Psoas muscle (tissue), 8 donors: ENCODE results near the gene OR14J1. TPM values are rescaled to one million over a fixed set of nuclear protein-coding genes. Genes with fewer than 3 reads are reported as not detected.

Experiments
- ATAC-seq, 4 donors: fragments of 200-7000 bp; cut with Tn5 transposase; one replicate each; pipeline ENCODE4 v1.9.1; 2020; ENCODE audit warnings: moderate library complexity in 3 of 4, mild to moderate bottlenecking in 2 of 4
- DNase-seq, 2 donors: peaks; one replicate each; pipeline ENCODE4 v3.0.0-alpha.2; 2020
- H3K27ac ChIP-seq: fragments of 200-600 bp; one replicate; pipeline ENCODE4 v1.8.0; 2022
- H3K27me3 ChIP-seq, 3 donors: fragments of 200-600 bp in 1 of 3; one replicate each; pipeline versions ENCODE4 v1.6.1 to v1.8.0; 2013 to 2022; ENCODE audit warnings: low read length in 2 of 3, mild to moderate bottlenecking in 2 of 3, moderate library complexity in 1 of 3; ENCODE audit not compliant: insufficient read depth in 3 of 3
- H3K36me3 ChIP-seq, 2 donors: fragments of 200-600 bp in 1 of 2; one replicate each; pipeline versions ENCODE4 v1.6.1 to v1.8.0; 2013 to 2022; ENCODE audit warnings: low read depth in 1 of 2, mild to moderate bottlenecking in 1 of 2, moderate library complexity in 1 of 2; ENCODE audit not compliant: insufficient read depth in 1 of 2
- H3K4me1 ChIP-seq: fragments of 200-600 bp; one replicate; pipeline ENCODE4 v1.8.0; 2022
- H3K4me3 ChIP-seq: fragments of 200-600 bp; one replicate; pipeline ENCODE4 v1.8.0; 2022; ENCODE audit warnings: mild to moderate bottlenecking
- H3K9me3 ChIP-seq: fragments of 200-600 bp; one replicate; pipeline ENCODE4 v1.8.0; 2022
- WGBS, 3 donors: extraction: QIAGEN DNeasy Blood & Tissue Kit; methylation state at CpG; one replicate each; pipeline versions ENCODE4 v1.1.6 to v1.1.7; 2013; 5-methylcytosine and 5-hydroxymethylcytosine counted together
- intact Hi-C, 2 donors: fragments of 100-400 bp; cut with DNase I; formaldehyde crosslinking; loops; one replicate each; pipeline versions ENCODE4 v1.11.0 to v1.14.2; 2022
- polyA plus RNA-seq, 3 donors: library from polyadenylated mRNA; stranded (reverse); fragments of 200-250 nt; gene quantifications; one replicate each; pipeline ENCODE4 v1.2.3, GENCODE V29; 2013
- total RNA-seq, 4 donors: library from RNA; stranded (reverse); fragmentation: NEBNext Ultra II Directional in 2 of 4; extraction: Animal tissue kit (Norgen Biotek cat#: 25700) in 2 of 4; gene quantifications; one replicate each; pipeline versions ENCODE4 v1.2.1 to v1.2.4, GENCODE V29; 2021 to 2023
- TF ChIP-seq, protein P1 (sequence below): fragments of 200-600 bp; IDR thresholded peaks from one replicate; pipeline ENCODE4 v1.8.0; 2022; ENCODE audit warnings: antibody characterized with exemption
- donor health status: healthy with polysubstance abuse.
- donor health status: DM: no; HTN: no; CAD: no; lungs with moderate emphysema.
- donor health status: Bipolar disorder and iron deficiency.
- donor health status: healthy.
- donor health status: DM: yes; HTN: yes; CAD: no.
- donor health status: DM: no; HTN: no; CAD: no.
- donor health status: DM: no; HTN: no; CAD: no.
- donor health status: DM: yes; HTN: yes; CAD: no.

Gene OR14J1
- total and polyA plus RNA-seq, 7 donors = not detected

DNA sequence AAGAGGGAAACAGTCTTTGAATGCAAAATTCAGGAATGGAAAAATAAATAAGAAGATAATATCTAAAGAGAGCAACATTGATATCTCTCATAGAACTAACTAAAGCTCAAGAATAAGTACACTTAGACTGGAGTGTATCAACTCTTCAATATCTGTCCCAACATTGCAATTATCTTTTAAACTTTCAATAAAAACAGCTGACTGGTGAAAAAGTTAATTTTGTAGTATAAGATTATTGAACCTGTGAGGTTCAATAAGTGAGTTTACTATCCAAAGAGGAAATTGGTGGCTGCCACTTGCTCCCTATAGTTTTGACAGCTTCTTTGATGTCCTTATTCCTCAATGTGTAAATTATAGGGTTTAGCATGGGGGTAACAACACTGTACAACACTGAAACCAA lies 53.5 kb downstream of the OR14J1 start:
- Histone ChIP-seq H3K9me3 (no peaks in the 10 kb centered on the region), H3K4me1 (no peaks in the 10 kb centered on the region), H3K27me3 (no peaks in the 10 kb centered on the region), H3K27ac (no peak overlapping the region), H3K4me3 (no peak overlapping the region), H3K36me3 (no peaks in the 10 kb centered on the region)
- no peak for DNase-seq
- intact Hi-C loops = no loop called here
- TF ChIP-seq, protein P1, sequence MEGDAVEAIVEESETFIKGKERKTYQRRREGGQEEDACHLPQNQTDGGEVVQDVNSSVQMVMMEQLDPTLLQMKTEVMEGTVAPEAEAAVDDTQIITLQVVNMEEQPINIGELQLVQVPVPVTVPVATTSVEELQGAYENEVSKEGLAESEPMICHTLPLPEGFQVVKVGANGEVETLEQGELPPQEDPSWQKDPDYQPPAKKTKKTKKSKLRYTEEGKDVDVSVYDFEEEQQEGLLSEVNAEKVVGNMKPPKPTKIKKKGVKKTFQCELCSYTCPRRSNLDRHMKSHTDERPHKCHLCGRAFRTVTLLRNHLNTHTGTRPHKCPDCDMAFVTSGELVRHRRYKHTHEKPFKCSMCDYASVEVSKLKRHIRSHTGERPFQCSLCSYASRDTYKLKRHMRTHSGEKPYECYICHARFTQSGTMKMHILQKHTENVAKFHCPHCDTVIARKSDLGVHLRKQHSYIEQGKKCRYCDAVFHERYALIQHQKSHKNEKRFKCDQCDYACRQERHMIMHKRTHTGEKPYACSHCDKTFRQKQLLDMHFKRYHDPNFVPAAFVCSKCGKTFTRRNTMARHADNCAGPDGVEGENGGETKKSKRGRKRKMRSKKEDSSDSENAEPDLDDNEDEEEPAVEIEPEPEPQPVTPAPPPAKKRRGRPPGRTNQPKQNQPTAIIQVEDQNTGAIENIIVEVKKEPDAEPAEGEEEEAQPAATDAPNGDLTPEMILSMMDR = no peak
- no peak for ATAC-seq

DNA sequence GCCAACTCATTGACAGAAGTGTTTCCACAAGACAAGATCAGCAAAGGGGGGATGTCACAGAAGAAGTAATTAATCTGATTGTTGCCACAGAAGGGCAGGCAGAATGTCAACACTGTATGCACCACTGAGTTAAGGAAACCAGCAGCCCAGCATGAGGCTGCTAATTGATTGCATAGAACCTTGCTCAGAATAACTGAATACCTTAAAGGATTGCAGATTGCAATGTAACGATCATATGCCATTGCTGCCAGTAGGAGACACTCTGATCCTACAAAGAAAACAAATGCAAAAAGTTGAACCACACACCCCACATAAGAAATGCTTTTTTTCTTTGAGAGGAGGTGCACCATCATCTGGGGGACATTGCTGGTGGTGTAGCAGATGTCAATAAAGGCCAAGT lies 54.1 kb downstream of the OR14J1 start:
- Histone ChIP-seq H3K27ac (no peak overlapping the region), H3K27me3 (no peaks in the 10 kb centered on the region), H3K4me3 (no peak overlapping the region), H3K36me3 (no peaks in the 10 kb centered on the region), H3K9me3 (no peaks in the 10 kb centered on the region), H3K4me1 (no peaks in the 10 kb centered on the region)
- 44 to 48% (median 45%) methylated on average over 1 of the region's 1 CpG for WGBS, 3 donors
- DNase-seq (no peak), ATAC-seq (no peak)
- intact Hi-C loops = no loop called here
- TF ChIP-seq, protein P1 = no peak

Other genes starting within 250 kb of the OR14J1 start
- not detected for gene OR2B3, start 214.4 kb upstream of the OR14J1 start, total RNA-seq
- gene OR2B3, start 214.4 kb upstream of the OR14J1 start, polyA plus RNA-seq = not detected
- not detected for gene OR2J1, start 202.2 kb upstream of the OR14J1 start, total RNA-seq
- not detected for gene OR2J1, start 202.2 kb upstream of the OR14J1 start, polyA plus RNA-seq
- not detected for gene OR2J3, start 193.6 kb upstream of the OR14J1 start, total RNA-seq
- gene OR2J3, start 193.6 kb upstream of the OR14J1 start, polyA plus RNA-seq = not detected
- not detected for gene OR2J2, start 130.8 kb upstream of the OR14J1 start, total RNA-seq
- gene OR2J2, start 130.8 kb upstream of the OR14J1 start, polyA plus RNA-seq = not detected
- not detected for gene OR5V1, start 67.2 kb downstream of the OR14J1 start, total RNA-seq
- not detected for gene OR5V1, start 67.2 kb downstream of the OR14J1 start, polyA plus RNA-seq
- gene OR12D3, start 73.6 kb downstream of the OR14J1 start, total RNA-seq = not detected
- gene OR12D3, start 73.6 kb downstream of the OR14J1 start, polyA plus RNA-seq = not detected
- gene OR12D2, start 93.9 kb downstream of the OR14J1 start, total RNA-seq = not detected
- gene OR12D2, start 93.9 kb downstream of the OR14J1 start, polyA plus RNA-seq = not detected
- not detected for gene OR12D1, start 113.2 kb downstream of the OR14J1 start, total RNA-seq
- gene OR12D1, start 113.2 kb downstream of the OR14J1 start, polyA plus RNA-seq = not detected
- not detected for gene OR10C1, start 137.6 kb downstream of the OR14J1 start, total RNA-seq
- not detected for gene OR10C1, start 137.6 kb downstream of the OR14J1 start, polyA plus RNA-seq
- gene OR11A1, start 155.4 kb downstream of the OR14J1 start, total RNA-seq = not detected
- not detected for gene OR11A1, start 155.4 kb downstream of the OR14J1 start, polyA plus RNA-seq
- not detected for gene OR2H1, start 155.5 kb downstream of the OR14J1 start, total RNA-seq
- gene OR2H1, start 155.5 kb downstream of the OR14J1 start, polyA plus RNA-seq = under 1 TPM in 1 of 3 donors, not detected in 2; 0.10 TPM
- gene MAS1L, start 186.3 kb downstream of the OR14J1 start, total RNA-seq = not detected
- gene MAS1L, start 186.3 kb downstream of the OR14J1 start, polyA plus RNA-seq = not detected